Measurements from ENCODE around the gene COMMD9.

The COMMD9 gene

DNA sequence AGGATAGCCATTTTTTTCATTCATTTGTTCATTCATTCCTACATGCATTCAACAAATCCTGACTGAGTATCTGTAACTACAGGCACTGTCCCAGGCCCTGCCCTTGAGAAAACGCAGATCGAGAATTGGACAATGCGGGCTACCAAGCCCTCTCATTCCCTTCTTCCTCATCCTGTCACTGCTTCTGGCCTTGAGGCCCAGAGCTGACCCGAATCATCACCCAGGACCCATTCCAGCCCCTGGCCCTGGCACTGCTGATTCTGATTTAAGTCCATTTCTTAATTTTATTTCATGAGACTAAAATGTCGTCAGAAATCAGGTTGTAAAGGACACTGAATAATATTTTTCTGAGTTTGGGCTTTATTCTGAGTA is 24.3 kb downstream of the COMMD9 start:
- no peak overlapping the region for H3K4me2 ChIP-seq (ENCODE audit: low read length)

DNA sequence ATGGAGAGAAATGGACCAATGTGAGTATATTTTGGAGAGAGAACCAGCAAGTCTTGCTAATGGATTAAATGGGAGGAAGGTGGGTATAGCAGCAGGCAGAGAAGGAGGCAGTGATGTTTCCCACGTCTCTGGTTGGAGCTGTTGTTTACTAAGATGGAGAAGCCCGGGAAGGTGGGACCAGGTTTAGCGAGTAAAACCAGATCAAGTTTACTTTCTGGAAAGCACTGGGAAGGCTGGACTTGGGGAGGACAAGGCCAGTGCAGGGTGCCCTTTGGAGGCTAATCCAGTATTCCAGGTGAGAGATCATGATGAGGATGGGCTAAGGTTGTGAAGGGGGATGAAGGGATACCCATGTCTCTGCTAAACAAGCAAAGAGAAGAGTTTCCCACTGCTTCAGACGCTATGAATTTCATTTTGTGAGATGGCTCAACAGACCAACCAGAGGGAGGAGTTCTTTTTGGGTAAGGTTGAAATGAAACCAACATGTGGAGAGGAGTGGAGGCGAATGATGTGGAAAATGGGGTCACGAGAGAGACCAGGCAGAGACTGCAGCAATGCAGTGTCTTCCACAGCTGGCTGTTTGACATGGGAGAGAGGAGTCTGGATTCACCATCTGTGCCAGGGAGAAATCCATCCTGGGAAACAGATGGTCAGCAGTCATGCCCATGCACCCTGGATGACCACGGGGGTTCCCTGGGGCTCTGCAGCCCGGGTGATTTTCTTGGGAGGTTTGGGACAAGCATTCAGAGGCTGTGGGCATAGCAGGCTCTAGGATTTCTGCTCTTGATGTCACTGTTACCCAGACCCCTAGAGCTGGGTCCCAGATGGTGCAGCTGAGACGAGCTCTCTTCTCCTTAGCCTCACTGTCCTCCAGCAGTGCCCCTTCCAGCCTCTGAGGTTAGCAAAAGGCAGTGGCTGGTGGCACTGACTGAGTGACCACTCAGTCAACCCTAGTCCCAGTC is 24.9 kb downstream of the COMMD9 start:
- no peak for TF ChIP-seq CTCF (IDR thresholded peaks at IDR 0.05)
- H3K79me2 ChIP-seq, result no peaks in the 10 kb centered on the region
- no peaks in the 10 kb centered on the region for H3K36me3 ChIP-seq (ENCODE audit: control insufficient read depth, insufficient read depth, low read length)
- no peak overlapping the region for H3K4me2 ChIP-seq (ENCODE audit: low read length)
- no peak overlapping the region for H3K27ac ChIP-seq
- H3K9me3 ChIP-seq (ENCODE audit: control insufficient read depth, low read length), result no peaks in the 10 kb centered on the region
- no peaks in the 10 kb centered on the region for H3K4me1 ChIP-seq
- H2AFZ ChIP-seq, result no peak overlapping the region
- H3K27me3 ChIP-seq (ENCODE audit: control insufficient read depth, insufficient read depth, low read length), result no peaks in the 10 kb centered on the region
- H3K4me3 ChIP-seq (ENCODE audit: low read depth, low read length), result no peak overlapping the region
- H3K9ac ChIP-seq, result no peak overlapping the region

More for the DNA sequence above, 24.3 kb downstream of the COMMD9 start:
- H3K27ac ChIP-seq, result no peak overlapping the region
- no peak overlapping the region for H3K9ac ChIP-seq
- H3K9me3 ChIP-seq (ENCODE audit: control insufficient read depth, low read length), result no peaks in the 10 kb centered on the region
- H3K36me3 ChIP-seq (ENCODE audit: control insufficient read depth, insufficient read depth, low read length), result no peaks in the 10 kb centered on the region
- H3K27me3 ChIP-seq (ENCODE audit: control insufficient read depth, insufficient read depth, low read length), result no peaks in the 10 kb centered on the region
- H3K4me3 ChIP-seq (ENCODE audit: low read depth, low read length), result no peak overlapping the region
- H2AFZ ChIP-seq, result no peak overlapping the region
- TF ChIP-seq CTCF (IDR thresholded peaks at IDR 0.05), result no peak
- H3K79me2 ChIP-seq, result no peaks in the 10 kb centered on the region
- no peaks in the 10 kb centered on the region for H3K4me1 ChIP-seq

DNA sequence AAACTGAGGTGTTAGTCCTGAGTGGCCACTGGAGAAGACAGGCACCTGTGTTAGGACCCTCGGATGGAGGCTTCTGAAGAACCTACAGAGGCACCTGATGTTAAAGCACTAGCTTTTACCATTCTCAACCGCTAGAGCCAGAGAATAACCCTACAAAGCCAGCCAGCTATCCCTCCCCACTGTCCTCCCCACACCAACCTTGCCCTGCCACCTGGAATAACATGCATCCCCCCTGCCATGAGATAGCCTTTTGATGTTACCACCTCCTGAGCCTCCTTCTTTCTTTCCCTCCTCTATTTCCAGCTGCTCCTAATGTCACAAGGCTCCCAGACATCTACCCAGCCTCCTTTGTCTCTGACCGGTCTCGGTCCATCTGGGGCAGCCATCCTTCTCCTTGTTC is 28.1 kb downstream of the COMMD9 start:
- no peak for TF ChIP-seq CTCF (IDR thresholded peaks at IDR 0.05)
- H3K79me2 ChIP-seq, result no peaks in the 10 kb centered on the region

DNA sequence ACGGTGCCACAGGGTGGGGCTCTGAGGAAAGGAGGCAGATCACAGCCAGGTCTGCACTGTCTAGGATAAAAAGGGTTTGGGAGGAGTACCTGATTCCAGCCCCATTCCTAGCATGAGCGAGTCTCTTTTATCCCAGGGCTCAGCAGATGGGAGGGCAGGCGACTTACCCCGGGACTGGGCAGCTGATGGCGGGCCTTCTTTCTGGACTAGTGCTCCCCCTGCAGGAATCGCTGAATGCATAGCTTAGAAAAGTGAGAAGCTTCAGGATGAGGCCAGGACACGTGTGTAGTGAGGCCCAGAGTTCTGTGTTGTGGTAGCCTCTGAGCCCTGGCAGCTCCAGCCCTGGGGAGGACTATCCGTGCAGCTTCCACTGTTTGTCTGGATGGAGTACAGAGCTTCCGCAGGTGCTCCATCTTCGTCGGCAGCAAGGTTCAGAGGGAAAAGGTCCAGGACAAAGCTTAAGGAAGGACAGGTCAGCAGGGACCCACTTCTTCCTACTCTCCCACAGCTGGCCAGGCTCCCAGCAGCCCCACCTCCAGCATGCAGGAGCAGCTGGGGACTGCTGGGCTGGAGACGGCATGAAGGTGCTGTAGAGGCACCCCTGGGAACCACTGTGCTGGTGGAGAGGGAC is 30.4 kb downstream of the COMMD9 start:
- H2AFZ ChIP-seq, result no peak overlapping the region
- H3K27me3 ChIP-seq (ENCODE audit: control insufficient read depth, insufficient read depth, low read length), result no peaks in the 10 kb centered on the region
- H3K9ac ChIP-seq, result no peak overlapping the region
- H3K4me3 ChIP-seq (ENCODE audit: low read depth, low read length), result no peak overlapping the region
- H3K4me1 ChIP-seq, result no peaks in the 10 kb centered on the region
- no peaks in the 10 kb centered on the region for H3K9me3 ChIP-seq (ENCODE audit: control insufficient read depth, low read length)
- H3K27ac ChIP-seq, result no peak overlapping the region
- H3K4me2 ChIP-seq (ENCODE audit: low read length), result no peak overlapping the region
- TF ChIP-seq CTCF (IDR thresholded peaks at IDR 0.05), result peak; percentile 18
- no peaks in the 10 kb centered on the region for H3K79me2 ChIP-seq
- H3K36me3 ChIP-seq (ENCODE audit: control insufficient read depth, insufficient read depth, low read length), result no peaks in the 10 kb centered on the region

More for the DNA sequence above, 28.1 kb downstream of the COMMD9 start:
- Histone ChIP-seq H3K27me3 (ENCODE audit: control insufficient read depth, insufficient read depth, low read length) (no peaks in the 10 kb centered on the region), H2AFZ (no peak overlapping the region), H3K4me1 (no peaks in the 10 kb centered on the region), H3K27ac (no peak overlapping the region), H3K4me3 (ENCODE audit: low read depth, low read length) (no peak overlapping the region), H3K36me3 (ENCODE audit: control insufficient read depth, insufficient read depth, low read length) (no peaks in the 10 kb centered on the region), H3K9ac (no peak overlapping the region), H3K9me3 (ENCODE audit: control insufficient read depth, low read length) (no peaks in the 10 kb centered on the region), H3K4me2 (ENCODE audit: low read length) (no peak overlapping the region)

Measured in parathyroid adenoma (tissue), 2 donors.